GM19351 (cell line): Measurements from ENCODE around the gene TMEM174.
"Not testable (repeated sequence)": the region's sequence is repeated elsewhere in the genome, so short reads cannot be mapped to it uniquely, and the experiment has no call there.

Source experiments
- ATAC-seq: cut with Tn5 transposase; IDR thresholded peaks from one replicate; pipeline ENCODE4 v1.9.1; 2021; ENCODE audit warnings: mild to moderate bottlenecking, moderate library complexity; ENCODE audit not compliant: unreplicated experiment

The TMEM174 gene

DNA sequence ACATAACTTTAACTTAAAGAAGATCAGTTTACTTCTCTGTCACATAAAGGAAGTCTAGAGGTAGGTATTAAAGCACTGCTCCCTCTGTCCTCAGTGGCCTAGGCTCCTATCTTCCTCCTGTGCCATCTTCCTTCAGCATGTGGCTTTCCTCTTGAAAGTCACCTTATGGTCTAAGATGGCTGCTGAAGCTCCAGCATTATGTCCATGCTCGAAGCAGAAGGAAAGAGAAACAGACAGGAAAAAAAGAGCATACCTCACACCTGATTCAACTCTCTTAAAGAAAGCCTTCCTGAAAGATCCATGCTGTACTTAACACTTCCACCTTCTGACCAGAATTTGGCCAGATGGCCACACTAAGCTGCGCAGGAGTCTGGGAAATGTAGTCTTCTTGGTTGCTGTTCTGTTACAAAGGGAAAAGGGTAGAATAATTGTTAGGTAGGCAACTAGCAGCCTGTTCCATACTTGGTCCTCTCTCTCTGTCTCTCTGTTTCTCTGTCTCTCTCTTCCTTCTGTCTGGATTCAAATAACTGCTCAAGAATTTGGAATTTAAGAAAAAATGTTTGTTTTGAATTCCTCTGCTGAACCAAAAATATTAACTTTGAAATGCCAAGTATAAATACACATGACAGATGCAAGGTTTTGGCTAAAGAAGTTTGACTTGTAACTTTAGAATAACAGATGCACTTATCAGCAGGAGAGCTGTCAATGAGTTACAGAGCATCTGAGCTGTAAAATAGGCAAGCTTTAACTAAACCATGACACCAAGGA is 16.0 kb downstream of the TMEM174 start:
- ATAC-seq = no peak

DNA sequence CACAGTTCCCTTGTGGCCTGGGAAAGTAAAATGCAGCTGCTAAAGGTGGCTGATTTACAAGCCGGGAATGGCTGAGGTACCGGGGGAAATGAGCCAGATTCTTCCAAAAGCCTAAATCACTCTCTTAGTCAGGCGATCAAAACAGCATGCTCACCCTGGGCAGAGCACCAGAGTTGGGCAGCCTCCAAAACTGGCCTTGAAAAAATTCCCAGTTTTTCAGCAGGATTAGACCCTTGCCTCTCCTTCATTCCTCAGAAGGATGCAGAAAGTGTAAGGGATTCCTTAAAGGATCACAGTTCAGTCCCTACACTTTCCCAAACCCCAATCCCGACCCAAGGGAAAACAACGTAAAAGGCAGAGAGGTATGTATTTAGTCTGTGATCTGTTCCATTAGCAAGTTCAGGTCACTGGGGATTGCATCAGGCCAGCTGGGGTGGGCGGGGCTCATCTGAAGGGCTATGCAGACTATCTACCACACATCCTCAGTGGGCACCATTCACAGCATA is 16.9 kb downstream of the TMEM174 start:
- ATAC-seq = no peak

DNA sequence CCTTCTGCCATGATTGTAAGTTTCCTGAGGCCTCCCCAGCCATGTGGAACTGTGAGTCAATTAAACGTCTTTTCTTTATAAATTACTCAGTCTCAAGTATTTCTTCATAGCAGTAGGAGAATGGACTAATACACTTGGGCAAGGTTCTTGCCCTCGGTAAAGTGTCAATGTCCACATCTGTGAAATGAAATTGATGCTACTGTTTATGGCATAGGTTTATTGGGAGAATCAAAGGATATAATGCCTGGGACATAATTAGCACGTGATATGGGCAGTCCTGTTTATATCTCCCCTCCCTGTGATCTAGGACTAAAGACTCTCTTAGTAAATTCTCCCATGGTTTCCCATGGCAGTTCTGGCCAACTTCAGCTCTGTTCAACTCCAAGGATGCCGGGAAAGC is 19.4 kb downstream of the TMEM174 start:
- no peak for ATAC-seq

DNA sequence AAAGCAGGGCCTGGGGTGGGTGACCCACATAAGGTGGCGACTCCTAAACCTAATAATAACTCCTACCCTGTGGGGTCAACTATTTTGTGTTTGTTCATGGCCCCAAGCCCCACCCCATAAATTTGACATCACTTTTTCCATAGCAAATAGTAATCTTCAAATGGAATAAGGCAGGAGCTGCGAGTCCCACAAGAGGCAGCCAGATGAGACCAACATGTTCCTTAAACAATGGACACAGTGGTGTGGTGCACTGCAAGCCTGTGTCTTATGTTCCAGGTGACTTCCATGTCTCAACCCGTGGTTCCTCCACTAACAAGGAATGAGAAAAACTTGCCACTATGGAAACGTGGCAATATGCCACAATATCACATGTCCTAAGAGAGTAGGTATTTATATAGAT is 20.6 kb downstream of the TMEM174 start:
- no peak for ATAC-seq

DNA sequence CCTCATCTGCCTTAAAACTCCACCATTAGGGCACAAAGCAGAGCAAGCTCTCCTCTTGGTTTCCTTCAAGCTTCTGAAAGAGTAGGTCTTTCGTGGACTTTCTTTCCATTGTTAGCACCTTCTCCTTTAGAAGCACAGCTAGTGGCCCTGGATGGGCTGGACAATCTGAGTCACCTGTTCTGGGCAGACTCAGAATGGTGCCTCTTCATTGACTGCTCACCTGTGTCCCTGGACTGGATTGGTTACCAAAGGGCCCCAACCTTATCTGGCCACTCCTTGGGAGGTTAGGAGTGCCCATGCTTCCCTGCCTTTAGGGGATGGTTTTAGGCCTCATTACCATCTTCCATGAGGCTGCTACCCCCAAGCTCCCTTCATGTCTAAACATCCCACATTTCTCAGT is 23.2 kb downstream of the TMEM174 start:
- ATAC-seq = no peak

DNA sequence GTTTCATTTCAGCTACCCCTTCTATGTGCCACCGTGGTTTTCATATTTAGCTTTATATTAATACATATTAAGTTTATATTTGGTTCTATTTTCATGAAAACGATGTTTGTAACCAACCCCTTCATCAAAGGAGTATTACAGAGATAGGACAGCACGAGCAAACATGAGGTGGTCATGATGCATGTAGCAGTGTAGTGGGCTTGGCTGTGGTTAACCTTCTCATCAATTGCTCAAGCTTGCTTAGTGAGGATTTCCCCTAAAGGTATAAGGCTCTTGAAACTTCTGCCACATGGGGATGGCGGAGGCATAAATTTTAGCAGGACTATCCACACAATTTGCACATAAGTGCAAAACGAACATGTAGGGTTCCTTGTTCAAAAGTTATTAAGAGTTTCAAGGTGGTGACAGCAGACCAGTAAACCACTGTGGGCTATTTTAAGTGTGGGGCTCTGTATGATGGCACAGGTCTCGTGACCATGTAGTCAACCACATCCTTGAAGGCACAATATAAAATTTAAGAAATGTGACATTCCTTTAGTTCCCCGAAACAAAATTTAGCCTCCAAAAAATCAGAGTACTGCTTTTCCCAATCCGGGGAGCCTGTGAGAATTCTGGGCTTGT is 24.8 kb downstream of the TMEM174 start:
- no peak for ATAC-seq

DNA sequence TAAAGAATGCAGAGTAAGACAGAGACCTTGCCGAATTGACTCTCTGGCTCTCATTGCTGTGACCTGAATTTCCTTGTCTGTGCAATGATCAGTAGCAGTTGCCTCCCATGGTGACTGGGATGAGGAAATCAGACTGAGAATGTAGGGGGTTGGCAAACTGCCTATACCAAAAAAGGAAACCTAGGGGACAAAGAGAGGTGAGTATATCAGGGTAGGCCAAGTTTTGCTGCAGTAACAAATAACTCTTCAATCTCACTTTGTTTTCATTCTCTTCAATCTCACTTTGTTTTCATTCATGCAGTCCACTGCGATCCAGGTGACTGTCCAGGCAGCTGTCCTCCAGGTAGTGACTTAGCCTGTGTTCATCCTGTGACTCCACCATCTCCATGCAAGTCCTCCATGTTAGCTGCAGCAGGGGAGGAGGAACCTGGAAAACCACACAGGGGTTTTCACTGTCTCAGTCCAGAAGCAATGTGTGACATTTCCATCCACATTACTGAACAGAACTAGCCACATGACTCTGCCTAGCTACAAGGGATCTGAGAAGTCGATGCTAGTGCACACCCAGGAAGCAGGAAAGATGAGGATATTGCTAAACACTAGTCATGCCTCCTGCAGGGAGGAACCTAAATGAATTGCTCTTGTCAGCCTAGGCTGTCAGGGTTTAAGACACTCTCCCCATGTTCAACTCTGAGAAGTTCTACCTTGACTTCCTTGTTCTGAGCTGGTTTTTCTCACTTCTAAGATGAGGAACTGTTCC is 26.0 kb downstream of the TMEM174 start:
- no peak for ATAC-seq

DNA sequence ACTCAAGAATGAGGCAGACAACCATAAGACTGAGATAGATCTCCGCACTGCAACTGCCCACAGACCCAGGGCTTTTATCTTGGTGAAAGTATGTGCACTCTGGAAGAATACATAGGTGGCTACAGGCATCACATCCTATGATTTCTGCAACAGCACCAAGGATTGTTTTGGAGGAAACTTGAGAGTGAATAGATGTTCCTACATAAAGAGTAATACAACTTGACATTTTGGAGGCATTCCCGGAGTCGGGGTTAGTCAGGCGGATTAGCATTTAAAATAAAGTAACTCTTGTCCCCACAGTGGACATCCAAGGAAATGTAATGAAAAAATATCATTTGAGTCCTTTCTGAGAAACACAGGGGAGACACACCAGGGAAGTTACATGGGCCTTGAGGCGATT is 26.7 kb downstream of the TMEM174 start:
- no peak for ATAC-seq

DNA sequence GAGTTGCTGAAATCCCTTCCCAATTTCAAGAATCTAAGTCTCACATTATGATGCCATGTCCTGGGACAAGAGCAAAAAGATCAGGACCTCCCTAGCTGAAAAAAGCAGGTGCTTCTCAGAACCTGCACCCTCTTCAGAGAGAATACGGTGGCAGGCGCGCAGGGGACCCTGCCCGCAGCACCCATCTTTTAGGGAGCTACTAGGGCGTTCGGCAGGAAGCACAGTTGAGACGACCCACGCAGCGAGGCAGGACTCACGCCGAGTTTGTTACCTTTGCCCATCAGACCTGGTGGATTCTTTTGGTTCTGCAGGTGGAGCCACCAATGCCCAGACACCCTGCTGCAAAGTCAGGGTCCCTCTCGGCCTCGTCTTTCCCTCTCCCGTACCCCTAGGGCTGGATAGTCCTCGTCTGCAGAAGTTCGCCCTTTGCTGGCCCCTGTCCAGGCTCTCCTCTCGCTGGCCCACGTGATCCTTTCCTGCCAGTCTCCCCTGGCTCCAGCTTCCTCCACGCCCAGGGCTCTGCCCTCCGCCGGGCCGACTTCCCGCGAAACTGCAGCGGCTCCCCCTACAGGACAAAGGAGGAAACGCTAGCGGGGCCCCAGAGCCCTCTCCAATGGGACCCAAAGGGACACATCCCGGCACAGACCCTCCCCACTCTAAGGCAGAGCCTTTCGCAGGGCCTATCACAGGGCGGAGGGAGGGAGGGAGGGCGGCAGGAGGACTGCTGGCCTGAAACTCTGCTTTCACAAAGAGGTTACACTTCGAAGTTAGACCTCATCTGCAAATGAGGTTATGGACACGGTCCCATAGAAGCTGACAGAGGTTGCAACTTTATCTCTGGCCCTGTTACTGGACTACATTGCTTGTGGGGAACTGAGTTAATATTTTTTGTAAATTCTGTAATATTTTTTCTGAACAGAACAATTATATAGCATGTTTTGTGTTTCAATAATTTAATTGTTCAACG is 28.8 kb downstream of the TMEM174 start:
- peak; percentile 65 for ATAC-seq

DNA sequence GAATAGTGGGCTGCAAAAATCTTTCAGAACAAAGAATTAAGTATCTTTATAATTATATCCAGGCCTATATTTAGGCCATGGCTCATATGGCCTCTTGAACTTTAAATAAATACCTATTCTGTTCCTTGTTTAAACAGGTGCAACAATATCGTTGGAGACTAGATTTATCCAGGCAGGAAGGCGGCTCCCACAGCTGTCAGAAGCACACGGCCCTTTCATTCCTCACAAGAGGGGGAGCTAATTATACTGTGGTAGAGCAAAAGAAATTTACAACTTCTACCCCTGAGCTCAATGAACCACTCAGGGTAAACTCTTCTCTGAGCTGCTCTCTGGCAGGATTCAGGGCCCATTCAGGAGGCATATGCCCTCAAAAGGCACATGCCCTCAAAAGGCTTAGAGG is 31.3 kb downstream of the TMEM174 start:
- ATAC-seq = no peak

DNA sequence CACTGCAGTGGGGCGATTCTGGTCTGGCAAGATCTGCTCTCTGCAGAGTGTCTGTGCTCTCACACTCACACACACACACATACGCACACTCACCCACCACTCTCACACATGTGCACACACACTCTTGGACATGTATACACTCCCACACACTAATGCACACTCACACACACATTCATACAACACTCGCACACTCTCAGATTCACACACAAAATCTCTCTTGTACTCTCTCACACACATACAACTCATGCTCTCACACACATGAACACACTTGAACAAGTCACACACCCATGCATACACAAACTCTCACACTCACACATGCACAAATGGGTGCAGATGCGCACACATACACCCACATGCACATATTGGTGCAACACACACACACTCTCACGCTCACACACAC is 31.7 kb downstream of the TMEM174 start:
- ATAC-seq = no peak

DNA sequence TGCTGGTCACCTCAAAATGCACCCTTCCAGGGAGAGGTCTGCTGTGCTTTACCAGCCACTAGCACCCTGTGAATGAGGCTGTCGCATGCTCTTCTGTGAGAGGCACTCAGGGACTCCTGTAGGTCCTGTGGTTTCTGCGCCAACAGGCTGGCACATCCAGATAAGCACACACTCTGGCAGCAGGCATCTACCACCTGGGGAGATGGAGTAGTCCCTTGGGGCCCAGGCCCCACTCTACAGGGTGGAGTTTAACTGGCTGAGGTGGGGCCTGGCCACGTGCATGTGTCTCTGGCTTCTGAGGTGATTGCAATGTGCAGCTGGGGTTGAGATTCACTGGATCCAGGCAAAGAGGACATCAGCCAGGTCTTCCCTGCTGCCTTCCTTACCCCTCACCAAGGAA is 32.3 kb downstream of the TMEM174 start:
- no peak for ATAC-seq

DNA sequence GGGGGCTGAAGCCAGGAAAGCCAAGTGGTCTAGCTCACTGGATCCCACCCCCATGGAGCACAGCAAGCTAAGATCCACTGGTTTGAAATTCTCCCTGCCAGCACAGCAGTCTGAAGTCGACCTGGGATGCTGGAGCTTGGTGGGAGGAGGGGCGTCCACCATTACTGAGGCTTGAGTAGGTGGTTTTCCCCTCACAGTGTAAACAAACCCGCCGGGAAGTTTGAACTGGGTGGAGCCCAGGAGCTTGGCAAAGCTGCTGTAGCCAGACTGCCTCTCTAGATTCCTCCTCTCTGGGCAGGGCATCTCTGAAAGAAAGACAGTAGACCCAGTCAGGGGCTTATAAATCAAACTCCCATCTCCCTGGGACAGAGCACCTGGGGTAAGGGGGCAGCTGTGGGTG is 34.2 kb downstream of the TMEM174 start:
- ATAC-seq = not testable (repeated sequence)

DNA sequence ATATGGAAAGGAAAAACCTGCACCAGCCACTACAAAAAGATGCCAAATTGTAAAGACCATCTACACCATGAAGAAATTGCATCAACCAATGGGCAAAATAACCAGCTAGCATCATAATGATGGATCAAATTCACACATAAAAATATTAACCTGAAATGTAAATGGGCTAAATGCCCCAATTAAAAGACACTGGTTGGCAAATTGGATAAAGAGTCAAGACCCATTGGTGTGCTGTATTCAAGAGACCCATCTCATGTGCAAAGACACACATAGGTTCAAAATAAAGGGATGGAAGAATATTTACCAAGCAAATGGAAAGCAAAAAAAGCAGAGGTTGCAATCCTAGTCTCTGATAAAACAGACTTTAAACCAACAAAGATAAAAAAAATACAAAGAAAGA is 36.1 kb downstream of the TMEM174 start:
- not testable (repeated sequence) for ATAC-seq

DNA sequence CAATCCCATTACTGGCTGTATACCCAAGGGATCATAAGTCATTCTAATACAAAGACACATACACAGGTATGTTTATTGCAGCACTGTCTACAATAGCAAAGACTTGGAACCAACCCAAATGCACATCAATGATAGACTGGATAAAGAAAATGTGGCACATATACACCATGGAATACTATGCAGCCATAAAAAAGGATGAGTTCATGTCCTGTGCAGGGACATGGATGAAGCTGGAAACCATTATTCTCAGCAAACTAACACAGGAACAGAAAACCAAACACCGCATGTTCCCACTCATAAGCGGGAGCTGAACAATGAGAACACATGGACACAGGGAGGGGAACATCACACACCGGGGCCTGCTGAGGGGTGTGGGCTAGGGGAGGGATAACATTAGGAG is 39.7 kb downstream of the TMEM174 start:
- ATAC-seq = not testable (repeated sequence)

DNA sequence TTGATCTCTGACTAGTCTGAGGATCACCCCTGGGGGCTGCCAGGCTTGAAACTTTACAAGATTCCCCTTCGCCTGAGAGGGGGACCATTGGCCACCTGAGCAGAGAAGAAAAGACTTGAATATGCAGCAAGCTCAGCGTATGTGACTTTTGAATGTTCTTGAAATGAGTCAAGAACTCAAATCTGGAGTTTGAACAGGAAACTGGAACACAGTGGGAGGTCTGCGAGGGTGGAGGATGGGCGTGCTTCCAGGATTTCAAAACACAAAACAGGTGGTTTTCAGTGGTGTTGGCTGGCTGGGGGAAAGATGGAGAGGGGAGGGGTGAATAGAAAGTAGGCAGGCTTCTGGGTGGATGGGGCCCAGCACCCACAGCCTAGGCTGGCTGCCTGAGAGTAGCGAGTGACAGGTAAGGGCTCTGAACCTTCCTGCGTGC is 40.6 kb downstream of the TMEM174 start:
- ATAC-seq = no peak

DNA sequence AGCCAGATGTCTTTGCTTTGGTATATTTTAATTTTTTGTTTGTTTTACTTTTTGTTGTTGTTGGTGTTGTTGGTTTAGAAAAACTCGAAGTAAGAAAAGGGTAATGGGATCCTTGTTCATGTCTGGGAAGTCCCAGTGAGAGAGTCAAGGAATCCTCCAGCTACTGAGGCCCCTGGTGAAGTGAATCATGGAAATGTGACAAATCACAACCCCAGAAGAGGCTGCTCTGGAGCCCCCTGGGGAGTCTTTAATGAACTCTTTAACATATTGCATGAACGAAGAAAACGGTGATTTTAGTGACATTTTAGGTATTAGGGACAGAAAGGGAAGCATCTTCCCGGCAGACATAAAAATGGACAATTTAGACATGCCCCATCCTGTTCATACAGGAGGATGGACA is 41.3 kb downstream of the TMEM174 start:
- no peak for ATAC-seq

DNA sequence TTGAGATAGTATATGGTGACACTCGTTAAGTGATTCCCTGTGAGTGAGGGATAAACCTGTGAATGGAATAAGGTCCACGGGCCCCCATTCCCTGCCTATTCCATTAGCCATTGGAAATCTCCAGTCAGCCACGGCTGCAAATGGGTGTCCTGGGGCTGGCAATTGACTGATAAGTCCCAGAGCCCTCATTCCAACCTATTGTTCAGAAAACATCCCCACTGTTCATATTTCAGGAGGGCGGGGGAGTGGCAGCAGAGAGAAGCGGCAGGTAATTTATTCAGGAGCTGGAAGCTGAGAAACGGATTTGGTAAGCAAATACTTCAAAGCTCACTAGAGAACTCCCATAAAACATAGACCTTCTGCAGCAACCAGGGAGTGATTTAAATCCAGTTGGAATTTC is 42.0 kb downstream of the TMEM174 start:
- no peak for ATAC-seq

DNA sequence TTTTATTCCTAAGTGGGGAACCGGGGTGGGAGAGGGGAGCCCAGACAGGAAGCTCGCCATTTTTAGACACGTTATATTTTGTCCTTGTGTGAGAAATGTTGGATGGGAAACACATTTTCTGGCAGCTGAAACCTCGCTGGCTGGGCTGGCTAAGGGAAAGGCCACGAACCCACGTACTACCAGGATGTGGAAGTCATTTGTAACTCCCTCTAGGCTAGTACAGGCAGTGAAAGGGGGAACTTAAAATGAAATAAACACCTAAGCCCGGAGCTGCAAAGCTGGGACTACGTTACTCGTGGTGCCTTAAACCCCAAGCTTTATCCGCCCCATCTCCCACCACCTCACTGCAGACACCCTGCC is 42.5 kb downstream of the TMEM174 start:
- ATAC-seq = peak; percentile 5

DNA sequence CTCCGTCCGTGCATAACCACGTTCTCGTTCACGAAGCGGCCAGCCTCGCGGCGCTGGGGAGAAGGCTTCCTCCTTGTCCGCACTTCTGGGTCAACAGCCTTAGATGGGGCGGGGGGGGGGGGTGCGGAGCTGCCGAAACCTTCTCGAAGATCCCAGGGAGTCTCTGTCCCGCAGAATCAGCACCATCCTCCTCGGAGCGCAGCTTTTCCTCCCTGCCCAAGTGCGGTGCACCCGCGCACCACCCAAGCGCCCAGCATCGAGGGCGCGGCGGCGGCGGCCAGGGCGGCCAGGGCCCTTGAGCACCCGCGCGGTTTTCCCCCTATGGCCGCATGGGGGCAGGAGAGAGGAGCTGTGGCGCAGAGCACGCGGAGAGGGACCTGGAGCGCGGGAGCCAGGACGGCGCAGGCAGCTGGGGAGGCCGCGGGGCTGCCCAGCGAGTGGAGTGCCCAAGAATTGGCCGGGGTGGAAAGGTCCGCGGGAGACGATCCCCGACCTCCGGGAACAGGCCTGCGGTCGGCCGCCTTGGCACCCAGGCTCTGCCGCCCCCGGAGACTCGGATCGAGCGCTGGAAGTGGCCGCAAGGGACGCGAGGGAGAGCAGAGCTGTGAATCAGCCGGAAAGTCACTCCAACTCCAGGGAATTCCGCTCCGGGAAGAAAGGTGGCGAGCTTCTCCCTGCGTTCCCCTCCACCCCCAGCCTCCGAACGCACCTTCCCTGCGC is 43.1 kb downstream of the TMEM174 start:
- peak; percentile 84 for ATAC-seq
